Testis (tissue), 2 donors: ENCODE results near the gene NELL1.

ENCODE experiments used
- POLR2A ChIP-seq: fragments of 450-650 bp; IDR thresholded peaks from one replicate; pipeline ENCODE4 v1.6.1; 2017; ENCODE audit warnings: antibody characterized with exemption, mild to moderate bottlenecking, moderate library complexity
- TF ChIP-seq, protein P1 (sequence below), 3 experiments: fragments of 450-650 bp in 2 of 3; fragments of 200-600 bp in 1 of 3; sonication (generic) in 1 of 3; IDR thresholded peaks; one replicate each; pipeline ENCODE4 v1.5.1; 2016 to 2019; ENCODE audit warnings: antibody characterized with exemption in 3 of 3, mild to moderate bottlenecking in 2 of 3, moderate library complexity in 1 of 3

GRCh38 chr11:21110415-21110814 lies 441.0 kb downstream of the NELL1 start:
- no peak for TF ChIP-seq POLR2A
- TF ChIP-seq, protein P1, sequence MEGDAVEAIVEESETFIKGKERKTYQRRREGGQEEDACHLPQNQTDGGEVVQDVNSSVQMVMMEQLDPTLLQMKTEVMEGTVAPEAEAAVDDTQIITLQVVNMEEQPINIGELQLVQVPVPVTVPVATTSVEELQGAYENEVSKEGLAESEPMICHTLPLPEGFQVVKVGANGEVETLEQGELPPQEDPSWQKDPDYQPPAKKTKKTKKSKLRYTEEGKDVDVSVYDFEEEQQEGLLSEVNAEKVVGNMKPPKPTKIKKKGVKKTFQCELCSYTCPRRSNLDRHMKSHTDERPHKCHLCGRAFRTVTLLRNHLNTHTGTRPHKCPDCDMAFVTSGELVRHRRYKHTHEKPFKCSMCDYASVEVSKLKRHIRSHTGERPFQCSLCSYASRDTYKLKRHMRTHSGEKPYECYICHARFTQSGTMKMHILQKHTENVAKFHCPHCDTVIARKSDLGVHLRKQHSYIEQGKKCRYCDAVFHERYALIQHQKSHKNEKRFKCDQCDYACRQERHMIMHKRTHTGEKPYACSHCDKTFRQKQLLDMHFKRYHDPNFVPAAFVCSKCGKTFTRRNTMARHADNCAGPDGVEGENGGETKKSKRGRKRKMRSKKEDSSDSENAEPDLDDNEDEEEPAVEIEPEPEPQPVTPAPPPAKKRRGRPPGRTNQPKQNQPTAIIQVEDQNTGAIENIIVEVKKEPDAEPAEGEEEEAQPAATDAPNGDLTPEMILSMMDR (IDR thresholded peaks at IDR 0.05): no peak
